Activated CD4-positive, alpha-beta T cell treated with anti-CD3 and anti-CD28 coated beads for 48 hours (primary cell): ENCODE measurements around the gene BRSK1.
"Not testable (repeated sequence)": the region's sequence is repeated elsewhere in the genome, so short reads cannot be mapped to it uniquely, and the experiment has no call there.

ENCODE experiments used
- DNase-seq: peaks from one replicate; pipeline ENCODE4 v3.0.0-alpha.2; 2020

BRSK1 gene

GRCh38 chr19:55305491-55305890, 21.7 kb downstream of the BRSK1 start:
- DNase-seq = peak; percentile 71

- no peak for DNase-seq
Observed at GRCh38 chr19:55305983-55306562, 22.3 kb downstream of the BRSK1 start.

- no peak for DNase-seq
Observed at GRCh38 chr19:55306712-55307111, 22.9 kb downstream of the BRSK1 start.

GRCh38 chr19:55308281-55308680, 24.5 kb downstream of the BRSK1 start:
- no peak for DNase-seq

- no peak for DNase-seq
Observed at GRCh38 chr19:55309448-55309847, 25.7 kb downstream of the BRSK1 start.

GRCh38 chr19:55310498-55310897, 26.7 kb downstream of the BRSK1 start:
- DNase-seq = no peak

- no peak for DNase-seq
Observed at GRCh38 chr19:55311397-55311796, 27.6 kb downstream of the BRSK1 start.

- no peak for DNase-seq
Observed at GRCh38 chr19:55311797-55312196, 28.0 kb downstream of the BRSK1 start.

- no peak for DNase-seq
Observed at GRCh38 chr19:55312621-55313512, 29.1 kb downstream of the BRSK1 start.

- no peak for DNase-seq
Observed at GRCh38 chr19:55314396-55314795, 30.6 kb downstream of the BRSK1 start.

GRCh38 chr19:55315956-55316525, 32.2 kb downstream of the BRSK1 start:
- no peak for DNase-seq

- no peak for DNase-seq
Observed at GRCh38 chr19:55316646-55317045, 32.8 kb downstream of the BRSK1 start.

GRCh38 chr19:55319785-55320184, 36.0 kb downstream of the BRSK1 start:
- DNase-seq = no peak

- DNase-seq = no peak
Observed at GRCh38 chr19:55320844-55321419, 37.1 kb downstream of the BRSK1 start.

GRCh38 chr19:55321466-55322137, 37.8 kb downstream of the BRSK1 start:
- no peak for DNase-seq

GRCh38 chr19:55322204-55322885, 38.5 kb downstream of the BRSK1 start:
- no peak for DNase-seq

GRCh38 chr19:55324662-55325061, 40.9 kb downstream of the BRSK1 start:
- no peak for DNase-seq

GRCh38 chr19:55325172-55325571, 41.4 kb downstream of the BRSK1 start, which contains the start of gene TMEM150B:
Gene TMEM150B (minus strand): TSS chr19:55325341. CDS start chr19:55321036, 4,305 bp downstream.
- no peak for DNase-seq

- not testable (repeated sequence) for DNase-seq
Observed at GRCh38 chr19:55328774-55329318, 45.0 kb downstream of the BRSK1 start.

GRCh38 chr19:55329791-55330190, 46.0 kb downstream of the BRSK1 start:
- not testable (repeated sequence) for DNase-seq

GRCh38 chr19:55333870-55334269, 50.1 kb downstream of the BRSK1 start:
- no peak for DNase-seq

- no peak for DNase-seq
Observed at GRCh38 chr19:55336101-55336500, 52.3 kb downstream of the BRSK1 start.
